Measurements from ENCODE around the gene GCFC2.

GCFC2 gene

DNA sequence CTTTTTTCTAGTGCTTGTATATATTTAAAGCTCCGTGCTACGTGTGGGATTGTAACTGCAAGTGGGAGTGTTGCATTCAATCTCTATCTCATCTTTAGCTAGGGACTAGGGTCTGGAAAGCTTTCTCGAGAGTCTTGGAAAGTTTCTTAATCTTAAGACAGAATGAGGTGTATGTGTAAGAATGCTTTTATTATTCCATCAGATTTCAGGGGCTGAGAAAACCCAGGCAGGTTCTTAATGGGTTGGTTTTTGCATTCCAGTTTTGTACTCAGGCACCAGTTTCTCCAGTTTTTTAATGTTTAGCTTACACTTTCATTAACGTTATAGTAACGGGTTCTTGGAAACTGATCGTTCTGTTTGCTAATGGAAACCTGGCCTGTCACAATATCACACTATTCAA, 43.8 kb downstream of the GCFC2 start:
- DNase-seq (ENCODE audit: low read depth), result no peak
- TF ChIP-seq, protein P1, sequence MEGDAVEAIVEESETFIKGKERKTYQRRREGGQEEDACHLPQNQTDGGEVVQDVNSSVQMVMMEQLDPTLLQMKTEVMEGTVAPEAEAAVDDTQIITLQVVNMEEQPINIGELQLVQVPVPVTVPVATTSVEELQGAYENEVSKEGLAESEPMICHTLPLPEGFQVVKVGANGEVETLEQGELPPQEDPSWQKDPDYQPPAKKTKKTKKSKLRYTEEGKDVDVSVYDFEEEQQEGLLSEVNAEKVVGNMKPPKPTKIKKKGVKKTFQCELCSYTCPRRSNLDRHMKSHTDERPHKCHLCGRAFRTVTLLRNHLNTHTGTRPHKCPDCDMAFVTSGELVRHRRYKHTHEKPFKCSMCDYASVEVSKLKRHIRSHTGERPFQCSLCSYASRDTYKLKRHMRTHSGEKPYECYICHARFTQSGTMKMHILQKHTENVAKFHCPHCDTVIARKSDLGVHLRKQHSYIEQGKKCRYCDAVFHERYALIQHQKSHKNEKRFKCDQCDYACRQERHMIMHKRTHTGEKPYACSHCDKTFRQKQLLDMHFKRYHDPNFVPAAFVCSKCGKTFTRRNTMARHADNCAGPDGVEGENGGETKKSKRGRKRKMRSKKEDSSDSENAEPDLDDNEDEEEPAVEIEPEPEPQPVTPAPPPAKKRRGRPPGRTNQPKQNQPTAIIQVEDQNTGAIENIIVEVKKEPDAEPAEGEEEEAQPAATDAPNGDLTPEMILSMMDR (IDR thresholded peaks at IDR 0.05; ENCODE audit: control insufficient read depth, extremely low read depth, insufficient read depth), result no peak
- no peak overlapping the region for H3K4me3 ChIP-seq (ENCODE audit: low read depth, low read length)

DNA sequence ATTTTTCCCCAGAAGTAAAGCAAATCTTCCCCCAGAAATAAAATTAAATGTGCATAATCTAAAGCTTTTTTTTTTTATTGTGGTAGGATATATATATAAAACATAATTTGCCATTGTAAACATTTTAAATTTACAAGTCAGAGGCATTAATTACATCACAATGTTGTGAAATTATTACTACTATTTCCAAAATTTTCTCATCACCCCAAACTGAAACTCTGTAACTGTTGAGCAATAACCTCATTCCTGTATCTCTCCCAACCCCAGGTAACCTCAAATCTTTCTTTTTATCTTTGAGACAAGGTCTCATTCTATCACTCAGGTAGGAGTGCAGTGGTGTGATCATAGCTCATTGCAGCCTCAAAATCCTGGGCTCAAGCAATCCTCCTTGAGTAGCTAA, 52.9 kb downstream of the GCFC2 start:
- DNase-seq (ENCODE audit: low read depth), result no peak
- no peak overlapping the region for H3K4me3 ChIP-seq (ENCODE audit: low read depth, low read length)
- TF ChIP-seq, protein P1 (IDR thresholded peaks at IDR 0.05; ENCODE audit: control insufficient read depth, extremely low read depth, insufficient read depth), result no peak

DNA sequence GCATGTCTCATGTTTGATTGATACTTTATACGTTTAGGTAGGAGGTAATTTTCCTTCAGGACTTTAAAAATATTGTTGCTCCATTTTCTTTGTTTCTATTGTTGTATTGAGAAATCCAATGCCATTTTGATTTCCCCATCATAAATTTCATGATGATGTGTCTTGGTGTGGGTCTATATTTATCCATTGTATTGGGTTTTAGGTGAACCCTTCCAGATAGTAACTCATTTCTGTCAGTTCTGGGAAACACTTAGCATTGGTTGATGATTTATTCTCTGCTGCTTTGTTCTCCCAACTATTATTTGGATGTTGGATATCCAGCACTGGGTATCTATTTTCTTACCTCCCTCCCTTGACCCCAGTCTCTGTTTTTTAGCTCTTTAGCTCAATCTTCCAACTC, 54.2 kb downstream of the GCFC2 start:
- TF ChIP-seq, protein P1 (IDR thresholded peaks at IDR 0.05; ENCODE audit: control insufficient read depth, extremely low read depth, insufficient read depth), result no peak
- H3K4me3 ChIP-seq (ENCODE audit: low read depth, low read length), result no peak overlapping the region
- DNase-seq (ENCODE audit: low read depth), result no peak

DNA sequence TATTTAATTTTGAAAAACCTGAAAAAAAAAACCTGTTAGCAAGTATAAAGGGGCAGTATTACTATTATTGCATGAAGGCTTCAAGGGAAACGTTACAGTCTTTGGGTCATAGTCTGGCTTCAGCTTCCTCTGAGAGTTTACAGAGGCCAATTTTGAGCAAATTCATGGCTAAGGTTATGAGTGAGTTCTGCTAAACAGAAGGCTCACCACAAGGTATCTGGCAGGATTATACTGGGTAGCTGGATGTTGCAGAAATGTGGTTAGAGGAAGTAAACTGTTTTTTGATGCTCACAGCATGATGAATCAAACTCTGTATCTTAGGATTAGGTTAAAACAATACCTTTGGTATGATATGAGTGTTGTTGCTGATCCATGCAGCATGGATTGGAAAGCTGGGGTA, 54.9 kb downstream of the GCFC2 start:
- no peak overlapping the region for H3K4me3 ChIP-seq (ENCODE audit: low read depth, low read length)
- no peak for DNase-seq (ENCODE audit: low read depth)
- TF ChIP-seq, protein P1 (IDR thresholded peaks at IDR 0.05; ENCODE audit: control insufficient read depth, extremely low read depth, insufficient read depth), result no peak

DNA sequence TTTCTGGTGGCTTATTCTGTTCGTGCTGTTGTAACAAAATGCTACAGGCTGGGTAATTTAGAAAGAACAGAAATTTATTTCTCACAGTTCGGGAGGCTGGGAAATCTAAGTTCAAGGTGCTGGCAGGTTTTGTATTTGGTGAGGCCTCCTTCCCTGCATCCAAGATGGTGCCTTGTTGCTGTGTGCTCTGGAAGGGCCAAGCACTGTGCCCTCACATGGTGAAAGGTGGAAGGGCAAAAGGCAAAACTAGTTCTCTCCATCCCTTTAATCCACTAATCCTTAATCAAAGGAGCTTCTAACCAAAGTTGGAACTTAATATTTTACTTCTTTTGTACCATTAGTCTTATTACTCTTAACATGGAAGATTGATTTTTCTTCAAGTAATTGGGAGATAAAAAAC, 56.7 kb downstream of the GCFC2 start:
- TF ChIP-seq, protein P1 (IDR thresholded peaks at IDR 0.05; ENCODE audit: control insufficient read depth, extremely low read depth, insufficient read depth), result no peak
- H3K4me3 ChIP-seq (ENCODE audit: low read depth, low read length), result no peak overlapping the region
- DNase-seq (ENCODE audit: low read depth), result no peak

DNA sequence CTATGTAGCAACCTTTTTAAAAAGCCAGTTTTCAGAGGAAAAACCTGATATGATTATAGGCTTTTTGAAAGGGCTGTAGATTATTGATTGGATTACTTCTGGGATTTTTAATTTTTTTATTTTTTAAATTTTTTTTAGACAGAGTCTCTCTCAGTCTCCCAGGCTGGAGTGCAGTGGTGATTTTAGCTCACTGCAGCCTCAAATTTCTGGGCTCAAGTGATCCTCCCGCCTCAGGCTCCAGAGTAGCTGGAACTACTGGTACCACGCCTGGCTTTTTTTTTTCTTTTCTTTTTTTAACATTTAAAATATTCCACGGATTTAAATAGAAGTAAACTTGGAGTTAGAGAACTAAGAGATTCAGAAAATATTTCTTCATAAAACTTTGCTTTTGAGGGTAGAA, 62.9 kb downstream of the GCFC2 start:
- TF ChIP-seq, protein P1 (IDR thresholded peaks at IDR 0.05; ENCODE audit: control insufficient read depth, extremely low read depth, insufficient read depth), result no peak
- no peak for DNase-seq (ENCODE audit: low read depth)

DNA sequence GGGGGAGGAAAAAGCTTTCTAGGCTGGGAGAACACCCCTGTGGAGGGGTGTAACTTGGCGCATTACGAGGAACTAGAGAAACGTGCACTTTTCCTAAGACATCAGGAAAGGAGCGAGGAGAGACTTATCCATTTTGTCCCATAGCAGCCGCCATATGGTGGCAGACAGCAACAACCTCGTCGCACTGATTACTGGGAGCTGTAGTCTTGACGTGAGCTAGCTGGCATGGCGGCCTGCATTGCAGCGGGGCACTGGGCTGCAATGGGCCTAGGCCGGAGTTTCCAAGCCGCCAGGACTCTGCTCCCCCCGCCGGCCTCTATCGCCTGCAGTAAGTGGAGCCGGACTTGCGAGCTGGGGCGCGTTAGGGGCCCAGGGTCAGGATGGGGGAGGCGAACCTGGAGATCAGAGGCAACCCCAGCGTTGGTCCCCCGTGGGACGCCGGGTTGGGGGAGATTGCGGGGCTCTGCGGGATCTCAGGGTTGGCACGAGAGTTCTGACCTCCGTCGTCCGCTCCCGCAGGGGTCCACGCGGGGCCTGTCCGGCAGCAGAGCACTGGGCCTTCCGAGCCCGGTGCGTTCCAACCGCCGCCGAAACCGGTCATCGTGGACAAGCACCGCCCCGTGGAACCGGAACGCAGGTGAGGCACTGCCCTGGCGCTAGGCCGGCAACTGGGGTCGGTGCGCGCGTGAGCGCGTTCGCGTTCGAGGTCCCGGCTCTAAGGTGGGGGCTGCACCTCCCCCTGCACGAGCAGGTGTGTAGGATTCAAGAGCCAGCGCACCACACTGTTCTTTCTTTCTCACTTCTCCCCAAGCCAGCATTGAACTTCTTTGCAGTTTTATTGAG, 63.9 kb downstream of the GCFC2 start, which contains the start of gene MRPL19:
MRPL19 (plus strand) TSS at position 201 of the 843 bp plus-strand sequence; CDS start at position 226, 25 bp downstream.
- DNase-seq (ENCODE audit: low read depth), result peak; percentile 81
- peak within 1 kb of the TSS; percentile 85 for H3K4me3 ChIP-seq (ENCODE audit: low read depth, low read length)
- TF ChIP-seq, protein P1 (IDR thresholded peaks at IDR 0.05; ENCODE audit: control insufficient read depth, extremely low read depth, insufficient read depth), result no peak

More for the DNA sequence above, 62.9 kb downstream of the GCFC2 start:
- peak overlapping the region; percentile 85 for H3K4me3 ChIP-seq (ENCODE audit: low read depth, low read length)
